HUES48 (cell line): ENCODE results near the gene FAF2.
A peak's percentile ranks its signal among the peaks of the same experiment; 100 is the strongest.
"Not testable (repeated sequence)": the region's sequence is repeated elsewhere in the genome, so short reads cannot be mapped to it uniquely, and the experiment has no call there.

Experiments used
- H3K27ac ChIP-seq: one replicate; pipeline ENCODE4 v1.7.0; 2013; ENCODE audit warnings: low read depth, low read length, inconsistent platforms
- H3K27me3 ChIP-seq: 2 replicates; pipeline ENCODE4 v1.6.1; 2013; ENCODE audit warnings: mild to moderate bottlenecking, low read length; ENCODE audit not compliant: control insufficient read depth, insufficient read depth
- H3K36me3 ChIP-seq: 2 replicates; pipeline ENCODE4 v1.6.1; 2013; ENCODE audit warnings: low read length; ENCODE audit not compliant: control insufficient read depth, insufficient read depth
- H3K4me1 ChIP-seq: 2 replicates; pipeline ENCODE4 v1.6.1; 2013; ENCODE audit warnings: mild to moderate bottlenecking, low read length; ENCODE audit not compliant: control insufficient read depth, insufficient read depth
- H3K4me3 ChIP-seq: 2 replicates; pipeline ENCODE4 v1.5.1; 2013; ENCODE audit warnings: mild to moderate bottlenecking, low read depth, low read length
- H3K9ac ChIP-seq: 2 replicates; pipeline ENCODE4 v1.6.1; 2013; ENCODE audit warnings: mild to moderate bottlenecking, low read depth, low read length, moderate library complexity
- H3K9me3 ChIP-seq: 2 replicates; pipeline ENCODE4 v1.6.1; 2013; ENCODE audit warnings: low read length; ENCODE audit not compliant: control insufficient read depth, insufficient read depth

The FAF2 gene, protein sequence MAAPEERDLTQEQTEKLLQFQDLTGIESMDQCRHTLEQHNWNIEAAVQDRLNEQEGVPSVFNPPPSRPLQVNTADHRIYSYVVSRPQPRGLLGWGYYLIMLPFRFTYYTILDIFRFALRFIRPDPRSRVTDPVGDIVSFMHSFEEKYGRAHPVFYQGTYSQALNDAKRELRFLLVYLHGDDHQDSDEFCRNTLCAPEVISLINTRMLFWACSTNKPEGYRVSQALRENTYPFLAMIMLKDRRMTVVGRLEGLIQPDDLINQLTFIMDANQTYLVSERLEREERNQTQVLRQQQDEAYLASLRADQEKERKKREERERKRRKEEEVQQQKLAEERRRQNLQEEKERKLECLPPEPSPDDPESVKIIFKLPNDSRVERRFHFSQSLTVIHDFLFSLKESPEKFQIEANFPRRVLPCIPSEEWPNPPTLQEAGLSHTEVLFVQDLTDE

DNA sequence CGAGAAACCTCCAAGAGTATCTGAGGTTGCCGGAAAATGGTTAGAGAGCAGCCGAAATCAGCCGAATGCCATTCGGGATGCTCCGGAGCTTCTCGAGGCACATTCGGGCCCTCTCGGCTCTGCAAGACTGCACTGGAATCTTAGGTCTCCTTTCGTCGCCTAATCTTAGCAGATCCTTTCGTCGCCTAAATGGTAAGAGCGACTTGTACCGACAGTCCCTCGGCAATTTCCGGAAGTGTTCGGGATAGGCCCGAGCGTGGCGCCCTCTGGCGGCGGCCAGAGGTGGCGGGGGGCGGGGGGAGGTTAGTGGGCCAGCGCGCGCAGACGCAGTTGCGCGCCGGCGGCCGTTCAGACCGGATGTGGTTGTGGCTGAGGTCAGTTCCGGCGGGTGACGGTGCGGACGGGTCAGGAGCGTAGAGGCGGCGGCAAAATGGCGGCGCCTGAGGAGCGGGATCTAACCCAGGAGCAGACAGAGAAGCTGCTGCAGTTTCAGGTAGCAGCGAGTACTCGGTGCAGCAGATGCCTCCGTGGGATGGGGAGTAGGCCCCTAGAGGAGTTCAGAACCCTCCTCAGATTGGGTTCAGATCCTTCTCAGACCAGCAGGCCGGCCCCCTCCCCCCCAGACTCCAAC, at the start of gene FAF2:
FAF2 (plus strand) TSS at position 408 of the 631 bp plus-strand sequence; CDS start at position 431, 23 bp downstream.
- Histone ChIP-seq H3K27me3 (no peaks in the 10 kb centered on the region), H3K4me1 (no peaks in the 10 kb centered on the region), H3K36me3 (peaks cover 10% of the 10 kb centered on the region), H3K9ac (peak within 1 kb of the TSS; percentile 95), H3K4me3 (peak within 1 kb of the TSS; percentile 99), H3K9me3 (no peaks in the 10 kb centered on the region), H3K27ac (peak within 1 kb of the TSS; percentile 99)

DNA sequence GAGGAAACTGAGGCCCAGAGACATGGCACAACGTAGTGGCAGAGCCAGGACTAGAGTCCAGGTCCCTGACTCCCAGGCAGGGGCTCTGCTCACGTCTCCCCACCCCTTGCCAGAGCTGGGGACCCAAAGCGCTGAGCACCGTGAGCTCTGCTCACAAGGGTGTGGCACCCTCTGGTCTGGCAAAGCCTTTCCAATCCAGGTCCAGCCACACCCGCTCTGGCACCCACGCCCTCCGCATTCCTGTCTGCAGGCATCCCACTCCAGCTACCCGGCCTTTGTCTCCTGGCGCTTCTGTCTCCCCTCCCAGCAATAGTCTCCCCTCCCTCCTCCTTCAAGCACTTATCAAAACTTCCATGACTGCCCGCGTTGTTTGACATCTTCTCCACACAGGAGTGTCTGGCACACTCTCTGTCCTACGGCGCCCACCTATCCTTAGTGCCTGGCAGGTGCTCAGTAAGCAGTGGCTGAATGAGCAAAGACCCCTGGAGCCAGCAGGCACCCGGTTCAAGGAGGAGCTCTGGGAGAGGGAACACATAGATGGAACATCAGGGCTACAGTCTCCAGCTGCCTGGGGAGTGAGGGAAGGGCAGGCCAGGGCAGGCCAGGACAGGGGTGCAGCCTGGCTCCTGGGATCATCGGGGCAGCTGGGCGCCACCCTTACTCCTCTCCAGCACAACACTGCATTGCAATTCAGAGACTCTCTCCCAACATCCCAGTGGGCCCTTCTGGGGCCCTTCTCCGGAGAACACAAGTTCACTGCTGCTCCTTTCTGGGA, 47.6 kb upstream of the FAF2 start:
- Histone ChIP-seq H3K27me3 (no peaks in the 10 kb centered on the region), H3K4me3 (no peak overlapping the region), H3K4me1 (no peaks in the 10 kb centered on the region), H3K9ac (no peak overlapping the region), H3K9me3 (no peaks in the 10 kb centered on the region), H3K36me3 (no peaks in the 10 kb centered on the region), H3K27ac (no peak overlapping the region)

DNA sequence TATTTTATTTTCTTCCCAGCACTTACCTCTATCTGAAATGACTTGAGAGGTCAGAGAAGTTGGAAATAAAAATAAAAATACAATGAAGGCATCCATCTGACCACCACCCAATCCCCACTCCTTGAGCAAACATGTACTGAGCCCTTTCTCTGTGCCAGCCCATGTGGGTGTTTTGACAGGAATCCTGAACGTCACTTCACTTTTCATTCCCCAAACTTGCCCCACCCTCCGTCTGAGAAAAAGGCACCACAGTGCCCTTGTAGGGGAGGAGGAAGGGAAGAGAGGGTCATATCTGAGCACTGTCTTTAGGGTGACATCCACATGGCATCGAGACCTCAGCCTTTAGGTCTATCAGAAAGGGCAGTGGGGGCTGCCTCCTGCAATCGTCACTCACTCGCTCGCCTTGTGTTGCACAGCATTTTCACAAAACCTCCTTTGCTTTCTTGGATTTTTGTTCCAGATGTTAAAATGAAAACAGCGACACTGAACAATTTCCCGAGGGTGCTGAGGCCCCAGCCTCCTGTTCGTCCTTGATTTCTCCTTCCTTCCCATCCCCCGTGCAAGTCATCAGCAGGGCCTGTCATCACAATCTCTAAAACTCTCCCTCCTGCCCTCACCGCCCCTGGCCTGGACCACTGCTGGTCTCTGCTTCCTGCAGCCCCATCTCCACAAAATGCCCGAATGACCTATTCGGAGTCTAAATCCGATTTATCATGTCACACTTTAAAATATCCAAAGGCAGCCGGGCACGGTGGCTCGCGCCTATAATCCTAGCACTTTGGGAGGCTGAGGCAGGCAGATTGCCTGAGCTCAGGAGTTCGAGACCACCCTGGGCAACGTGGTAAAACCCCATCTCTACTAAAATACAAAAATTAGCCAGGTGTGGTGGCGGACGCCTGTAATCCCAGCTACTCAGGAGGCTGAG, 46.6 kb upstream of the FAF2 start:
- H3K4me1 ChIP-seq: no peaks in the 10 kb centered on the region
- H3K4me3 ChIP-seq: no peak overlapping the region
- H3K9me3 ChIP-seq: no peaks in the 10 kb centered on the region
- no peak overlapping the region for H3K27ac ChIP-seq
- H3K27me3 ChIP-seq: no peaks in the 10 kb centered on the region
- H3K9ac ChIP-seq: no peak overlapping the region
- no peaks in the 10 kb centered on the region for H3K36me3 ChIP-seq

DNA sequence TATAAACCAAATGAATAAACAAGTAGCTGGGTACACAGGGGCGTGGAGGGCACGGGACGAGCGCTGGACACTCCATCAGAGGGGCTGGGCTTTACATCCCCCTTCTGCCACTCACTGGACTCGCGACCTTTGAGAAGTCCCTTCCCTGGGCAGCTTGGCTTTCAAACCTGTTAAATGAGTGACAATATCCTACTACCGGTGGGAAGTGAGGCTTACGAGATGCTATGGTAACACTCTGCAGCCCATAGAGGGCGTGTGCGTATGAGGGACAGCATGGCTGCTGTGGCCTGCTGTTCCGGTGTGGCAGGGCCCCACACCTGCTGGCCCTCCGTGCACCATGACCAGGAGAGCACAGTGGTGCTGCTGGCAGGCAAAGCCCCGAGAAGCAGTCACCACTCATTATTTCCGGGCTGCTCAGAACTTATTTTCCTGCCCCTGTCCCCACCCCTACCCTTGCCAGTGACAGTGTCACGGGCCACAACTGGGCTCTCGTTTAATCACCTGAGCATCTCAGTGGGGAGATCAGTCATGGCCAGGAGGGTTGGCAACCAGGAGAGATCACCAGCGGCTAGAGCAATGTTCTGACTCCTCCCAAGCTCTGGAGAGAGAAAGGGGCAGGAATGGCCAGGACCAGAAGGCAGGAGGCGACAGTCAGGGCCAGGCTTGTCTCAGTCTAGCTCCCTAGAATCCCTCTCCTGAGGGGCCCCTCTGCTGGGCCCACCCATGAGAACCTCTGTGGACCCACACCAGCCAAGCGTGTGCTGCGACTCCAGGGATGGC, 42.3 kb upstream of the FAF2 start:
- no peak overlapping the region for H3K9ac ChIP-seq
- no peaks in the 10 kb centered on the region for H3K9me3 ChIP-seq
- no peak overlapping the region for H3K4me3 ChIP-seq
- H3K4me1 ChIP-seq: no peaks in the 10 kb centered on the region
- H3K36me3 ChIP-seq: peaks cover 3% of the 10 kb centered on the region; the same call in 1 of the 2 replicates
- no peak overlapping the region for H3K27ac ChIP-seq
- no peaks in the 10 kb centered on the region for H3K27me3 ChIP-seq

DNA sequence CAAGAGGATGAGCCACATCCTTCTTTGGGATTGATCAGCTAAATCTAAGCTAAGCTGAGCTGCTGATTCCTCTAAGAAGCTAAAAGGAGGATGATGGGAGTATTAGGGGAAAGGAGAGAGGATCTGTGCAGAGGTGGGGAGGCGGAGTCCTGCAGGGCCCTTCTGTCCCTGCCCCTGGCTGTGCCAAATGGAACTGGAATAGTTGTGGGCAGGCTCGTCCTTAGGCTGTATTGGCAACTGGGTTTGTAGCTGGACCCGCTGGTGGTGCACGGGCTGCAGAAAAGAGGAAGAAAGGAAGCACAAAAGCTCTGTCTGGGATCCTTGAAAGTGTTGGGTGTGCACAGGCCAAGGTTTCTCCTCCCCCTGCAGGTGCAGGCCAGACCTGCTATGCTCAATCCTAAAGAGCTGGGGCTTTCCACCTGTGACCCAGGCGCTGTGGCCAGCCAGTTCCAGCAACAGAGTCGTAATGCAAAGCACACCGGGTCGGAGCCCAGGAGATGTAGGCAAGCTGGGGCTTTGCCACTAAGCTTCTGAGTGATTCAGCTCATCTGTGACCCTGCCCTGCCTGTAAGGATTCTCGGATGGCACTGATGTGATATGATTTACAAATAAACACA, 41.6 kb upstream of the FAF2 start:
- no peak overlapping the region for H3K9ac ChIP-seq
- H3K4me1 ChIP-seq: no peaks in the 10 kb centered on the region
- H3K4me3 ChIP-seq: no peak overlapping the region
- H3K27me3 ChIP-seq: no peaks in the 10 kb centered on the region
- H3K9me3 ChIP-seq: no peaks in the 10 kb centered on the region
- peaks cover 3% of the 10 kb centered on the region; the same call in 1 of the 2 replicates for H3K36me3 ChIP-seq
- H3K27ac ChIP-seq: no peak overlapping the region

DNA sequence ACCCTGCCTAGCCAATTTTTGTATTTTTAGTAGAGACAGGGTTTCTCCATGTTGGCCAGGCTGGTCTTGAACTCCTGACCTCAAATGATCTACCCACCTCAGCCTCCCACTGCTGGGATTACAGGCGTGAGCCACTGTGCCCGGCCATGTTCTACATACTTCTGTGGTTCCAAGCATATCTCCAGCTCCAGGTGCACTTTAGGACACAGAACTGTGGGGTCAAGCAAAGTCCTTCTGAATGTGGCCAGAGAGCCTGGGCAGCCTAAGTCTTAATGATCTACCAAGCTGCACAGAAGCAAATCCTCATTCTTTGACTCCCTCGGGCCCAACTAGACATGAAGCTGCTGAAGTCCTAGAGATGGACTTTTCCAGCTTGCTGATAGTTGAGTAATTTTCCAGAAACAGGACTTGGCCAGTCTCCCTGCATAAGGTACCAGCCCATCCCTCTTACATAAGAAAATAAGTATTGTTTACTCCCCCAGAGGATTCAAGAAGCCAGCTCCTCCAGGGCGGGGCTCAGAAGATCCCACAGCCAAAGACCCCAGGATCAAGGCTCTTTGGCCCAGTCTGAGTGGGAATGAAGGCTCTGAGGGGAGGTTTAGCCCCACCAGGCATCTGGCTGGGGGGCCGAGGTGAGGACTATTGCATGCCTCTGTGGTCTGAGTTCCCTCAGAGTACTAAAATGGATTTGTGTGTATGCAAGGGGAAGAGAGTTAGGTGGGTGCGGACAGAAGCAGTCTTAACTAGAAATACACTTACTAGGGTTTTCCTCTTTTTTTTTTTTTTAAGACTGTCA, 40.5 kb upstream of the FAF2 start:
- H3K36me3 ChIP-seq: peaks cover 3% of the 10 kb centered on the region; the same call in 1 of the 2 replicates
- no peaks in the 10 kb centered on the region for H3K9me3 ChIP-seq
- no peaks in the 10 kb centered on the region for H3K4me1 ChIP-seq
- no peak overlapping the region for H3K9ac ChIP-seq
- H3K27ac ChIP-seq: no peak overlapping the region
- H3K4me3 ChIP-seq: no peak overlapping the region
- H3K27me3 ChIP-seq: no peaks in the 10 kb centered on the region

DNA sequence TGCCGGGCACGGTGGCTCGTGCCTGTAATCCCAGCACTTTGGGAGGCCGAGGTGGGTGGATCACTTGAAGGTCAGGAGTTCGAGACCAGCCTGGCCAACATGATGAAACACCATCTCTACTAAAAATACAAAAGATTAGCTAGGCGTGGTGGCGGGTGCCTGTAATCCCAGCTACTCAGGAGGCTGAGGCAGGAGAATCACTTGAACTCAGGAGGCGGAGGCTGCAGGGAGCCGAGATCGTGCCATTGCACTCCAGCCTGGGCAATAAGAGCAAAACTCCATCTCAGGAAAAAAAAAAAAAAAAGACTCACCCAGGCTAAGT, 40.0 kb upstream of the FAF2 start:
- H3K27me3 ChIP-seq, H3K36me3 ChIP-seq, H3K9me3 ChIP-seq, H3K9ac ChIP-seq, H3K4me1 ChIP-seq, H3K27ac ChIP-seq, H3K4me3 ChIP-seq: not testable (repeated sequence)

DNA sequence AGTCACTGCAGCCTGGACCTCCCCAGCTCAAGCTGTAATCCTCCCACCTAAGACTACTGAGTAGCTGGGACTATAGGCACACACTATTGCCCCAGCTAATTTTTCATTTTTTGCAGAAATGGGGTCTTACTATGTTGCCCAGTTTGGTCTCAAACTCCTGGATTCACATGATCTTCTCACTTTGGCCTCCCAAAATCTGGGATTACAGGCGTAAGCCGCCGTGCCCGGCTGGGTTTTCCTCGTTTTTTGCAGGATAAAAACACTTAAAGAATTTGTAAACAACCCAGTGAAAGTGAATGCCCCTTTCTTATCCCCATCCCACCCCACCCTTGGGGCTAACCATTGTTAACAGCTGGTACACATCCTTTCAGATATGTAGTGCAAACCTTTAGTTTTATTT, 39.6 kb upstream of the FAF2 start:
- H3K4me3 ChIP-seq: no peak overlapping the region
- no peak overlapping the region for H3K9ac ChIP-seq
- H3K4me1 ChIP-seq: no peaks in the 10 kb centered on the region
- no peaks in the 10 kb centered on the region for H3K9me3 ChIP-seq
- H3K27ac ChIP-seq: no peak overlapping the region
- H3K36me3 ChIP-seq: peaks cover 3% of the 10 kb centered on the region; the same call in 1 of the 2 replicates
- H3K27me3 ChIP-seq: no peaks in the 10 kb centered on the region

DNA sequence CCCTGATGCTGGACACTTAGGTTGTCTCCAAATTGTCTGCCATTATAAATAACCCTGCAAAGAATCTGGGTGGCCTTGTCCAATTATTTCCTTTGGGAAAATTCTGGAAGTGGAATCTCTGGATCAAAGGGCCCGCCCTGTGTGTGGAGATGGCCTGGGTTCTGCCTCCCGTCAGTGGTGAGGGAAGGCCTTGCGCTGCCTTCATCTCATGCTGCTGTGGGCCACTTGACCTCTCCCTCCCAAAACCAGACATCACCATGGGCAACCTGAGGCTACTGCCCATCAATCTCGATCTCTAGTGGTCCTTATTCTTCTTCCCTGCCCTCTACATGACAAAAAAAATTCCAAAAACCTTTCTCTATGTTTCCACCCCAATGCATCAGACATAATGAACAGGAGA, 38.4 kb upstream of the FAF2 start:
- Histone ChIP-seq H3K4me3 (no peak overlapping the region), H3K27me3 (no peaks in the 10 kb centered on the region), H3K4me1 (no peaks in the 10 kb centered on the region), H3K27ac (no peak overlapping the region), H3K9me3 (no peaks in the 10 kb centered on the region), H3K36me3 (peaks cover 3% of the 10 kb centered on the region; the same call in 1 of the 2 replicates), H3K9ac (no peak overlapping the region)
